DND-41 (cell line): ENCODE measurements around the gene SNRNP40.

ENCODE experiments used
- ATAC-seq: fragments of 200-7000 bp; cut with Tn5 transposase; 3 replicates; pipeline ENCODE4 v1.9.1; 2021; ENCODE audit warnings: low read depth; ENCODE audit not compliant: insufficient read depth
- DNase-seq: peaks from one replicate; pipeline ENCODE4 v3.0.0-alpha.2; 2020
- H2AFZ ChIP-seq: 2 replicates; pipeline ENCODE4 v1.6.0; 2012; ENCODE audit warnings: low read depth, low read length
- H3K27ac ChIP-seq: 2 replicates; pipeline ENCODE4 v1.5.1; 2012; ENCODE audit warnings: low read length, inconsistent platforms
- H3K27me3 ChIP-seq: fragments of 200-600 bp; sonication (generic); 2 replicates; pipeline ENCODE4 v1.6.0; 2012; ENCODE audit warnings: low read length, mild to moderate bottlenecking, inconsistent platforms; ENCODE audit not compliant: insufficient read depth, poor library complexity
- H3K36me3 ChIP-seq: 2 replicates; pipeline ENCODE4 v1.5.1; 2012; ENCODE audit warnings: low read length, inconsistent platforms; ENCODE audit not compliant: insufficient read depth
- H3K4me1 ChIP-seq: 2 replicates; pipeline ENCODE4 v1.5.1; 2012; ENCODE audit warnings: mild to moderate bottlenecking, low read length; ENCODE audit not compliant: insufficient read depth
- H3K4me2 ChIP-seq: 2 replicates; pipeline ENCODE4 v1.6.0; 2012; ENCODE audit warnings: mild to moderate bottlenecking, moderate library complexity, low read length, inconsistent platforms; ENCODE audit not compliant: insufficient read depth
- H3K4me3 ChIP-seq, 2 experiments: fragments of 200-600 bp in 1 of 2; shearing (Covaris generic) in 1 of 2; 2 replicates each; pipeline ENCODE4 v1.5.1; 2012 to 2016; ENCODE audit warnings: inconsistent platforms in 2 of 2, low read length in 2 of 2, mild to moderate bottlenecking in 2 of 2, low read depth in 1 of 2, moderate library complexity in 1 of 2
- H3K79me2 ChIP-seq: 2 replicates; pipeline ENCODE4 v1.6.0; 2012; ENCODE audit warnings: low read length, inconsistent platforms; ENCODE audit not compliant: insufficient read depth
- H3K9ac ChIP-seq: 2 replicates; pipeline ENCODE4 v1.6.0; 2012; ENCODE audit warnings: low read depth, mild to moderate bottlenecking, inconsistent platforms, low read length, moderate library complexity
- H3K9me3 ChIP-seq: 2 replicates; pipeline ENCODE4 v1.5.1; 2012; ENCODE audit warnings: low read length, moderate library complexity, mild to moderate bottlenecking, inconsistent platforms; ENCODE audit not compliant: insufficient read depth, severe bottlenecking
- H4K20me1 ChIP-seq: 2 replicates; pipeline ENCODE4 v1.6.0; 2012; ENCODE audit warnings: low read length; ENCODE audit not compliant: insufficient read depth
- CTCF ChIP-seq: IDR thresholded peaks from 2 replicates; pipeline ENCODE4 v1.5.1; 2012; ENCODE audit warnings: borderline replicate concordance, low read length, moderate library complexity, mild to moderate bottlenecking; ENCODE audit not compliant: poor library complexity, severe bottlenecking; ENCODE audit errors: extremely low read depth
- EZH2 ChIP-seq: IDR thresholded peaks from 3 replicates; pipeline ENCODE4 v1.6.1; 2012; ENCODE audit warnings: borderline replicate concordance, low read depth, mild to moderate bottlenecking, moderate library complexity, low read length, inconsistent platforms; ENCODE audit not compliant: severe bottlenecking

The SNRNP40 gene

GRCh38 chr1:31238612-31238985 lies 58.0 kb downstream of the SNRNP40 start:
- DNase-seq (no peak), ATAC-seq (no peak)
- no peaks in the 10 kb centered on the region for H3K36me3 ChIP-seq
- no peaks in the 10 kb centered on the region for H3K4me1 ChIP-seq
- H3K4me2 ChIP-seq, result no peak overlapping the region
- H3K27ac ChIP-seq, result no peak overlapping the region
- no peak overlapping the region for H3K4me3 ChIP-seq
- H4K20me1 ChIP-seq, result no peaks in the 10 kb centered on the region; the same call in none of the 2 replicates
- H3K27me3 ChIP-seq, result peaks cover 27% of the 10 kb centered on the region
- no peaks in the 10 kb centered on the region for H3K79me2 ChIP-seq
- TF ChIP-seq EZH2, result no peak
- TF ChIP-seq CTCF, result no peak
- H3K9ac ChIP-seq, result no peak overlapping the region
- H3K9me3 ChIP-seq, result no peaks in the 10 kb centered on the region
- H2AFZ ChIP-seq, result no peak overlapping the region

GRCh38 chr1:31234870-31235269 lies 61.7 kb downstream of the SNRNP40 start:
- no peak overlapping the region for H3K4me2 ChIP-seq
- TF ChIP-seq EZH2, result no peak
- no peak for TF ChIP-seq CTCF
- no peaks in the 10 kb centered on the region for H3K9me3 ChIP-seq
- no peak for ATAC-seq
- H3K36me3 ChIP-seq, result no peaks in the 10 kb centered on the region
- H3K27ac ChIP-seq, result no peak overlapping the region
- no peak overlapping the region for H3K4me3 ChIP-seq
- H3K79me2 ChIP-seq, result no peaks in the 10 kb centered on the region
- no peaks in the 10 kb centered on the region; the same call in none of the 2 replicates for H4K20me1 ChIP-seq
- no peaks in the 10 kb centered on the region for H3K4me1 ChIP-seq
- no peak for DNase-seq
- no peak overlapping the region for H2AFZ ChIP-seq
- peaks cover 18% of the 10 kb centered on the region for H3K27me3 ChIP-seq
- no peak overlapping the region for H3K9ac ChIP-seq

GRCh38 chr1:31234123-31234708 lies 62.4 kb downstream of the SNRNP40 start:
- Histone ChIP-seq H3K27me3 (peaks cover 18% of the 10 kb centered on the region), H2AFZ (no peak overlapping the region), H3K4me1 (no peaks in the 10 kb centered on the region), H3K9me3 (no peaks in the 10 kb centered on the region), H3K4me2 (no peak overlapping the region), H3K36me3 (no peaks in the 10 kb centered on the region), H3K9ac (no peak overlapping the region), H3K4me3 (no peak overlapping the region), H3K79me2 (no peaks in the 10 kb centered on the region), H3K27ac (no peak overlapping the region), H4K20me1 (no peaks in the 10 kb centered on the region; the same call in none of the 2 replicates)
- no peak for ATAC-seq
- TF ChIP-seq CTCF, result no peak
- TF ChIP-seq EZH2, result no peak
- no peak for DNase-seq
